Adrenal gland (tissue), 5 donors: Measurements from ENCODE around the gene RASD2.

Experiments used
- POLR2A ChIP-seq, 2 donors: fragments of 450-650 bp; IDR thresholded peaks; one replicate each; pipeline ENCODE4 v1.6.1; 2017; ENCODE audit warnings: antibody characterized with exemption in 2 of 2, mild to moderate bottlenecking in 2 of 2, moderate library complexity in 1 of 2
- TF ChIP-seq, protein P1 (sequence below), 6 experiments: fragments of 450-650 bp in 4 of 6; fragments of 200-600 bp in 2 of 6; sonication (generic) in 1 of 6; IDR thresholded peaks; 1 replicate in 5 of 6; 2 replicates in 1 of 6; pipeline versions ENCODE4 v1.5.1 to v1.8.0; 2016 to 2021; ENCODE audit warnings: antibody characterized with exemption in 6 of 6, mild to moderate bottlenecking in 2 of 6, moderate library complexity in 1 of 6
- donor health status: DM: no; HTN: no; CAD: no.

DNA sequence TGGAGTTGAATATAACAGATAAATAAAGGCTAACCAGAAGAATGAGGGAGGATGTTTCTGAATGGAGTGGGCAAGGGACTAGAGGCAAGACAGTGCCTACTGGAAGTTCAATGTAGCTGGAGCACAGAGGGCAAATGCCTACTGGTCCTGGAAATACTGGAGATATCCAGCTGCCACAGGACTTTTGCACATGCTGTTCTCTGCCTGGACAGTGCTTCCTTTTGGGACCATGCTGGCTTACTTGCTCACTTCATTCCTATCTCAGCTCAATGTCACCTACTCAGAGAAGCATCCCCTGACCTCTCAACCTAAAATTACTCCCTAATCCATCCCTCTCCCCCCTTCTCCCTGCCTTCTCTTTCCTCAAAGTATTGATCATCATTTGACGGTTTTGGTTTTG, 20.2 kb downstream of the RASD2 start:
- TF ChIP-seq, protein P1, sequence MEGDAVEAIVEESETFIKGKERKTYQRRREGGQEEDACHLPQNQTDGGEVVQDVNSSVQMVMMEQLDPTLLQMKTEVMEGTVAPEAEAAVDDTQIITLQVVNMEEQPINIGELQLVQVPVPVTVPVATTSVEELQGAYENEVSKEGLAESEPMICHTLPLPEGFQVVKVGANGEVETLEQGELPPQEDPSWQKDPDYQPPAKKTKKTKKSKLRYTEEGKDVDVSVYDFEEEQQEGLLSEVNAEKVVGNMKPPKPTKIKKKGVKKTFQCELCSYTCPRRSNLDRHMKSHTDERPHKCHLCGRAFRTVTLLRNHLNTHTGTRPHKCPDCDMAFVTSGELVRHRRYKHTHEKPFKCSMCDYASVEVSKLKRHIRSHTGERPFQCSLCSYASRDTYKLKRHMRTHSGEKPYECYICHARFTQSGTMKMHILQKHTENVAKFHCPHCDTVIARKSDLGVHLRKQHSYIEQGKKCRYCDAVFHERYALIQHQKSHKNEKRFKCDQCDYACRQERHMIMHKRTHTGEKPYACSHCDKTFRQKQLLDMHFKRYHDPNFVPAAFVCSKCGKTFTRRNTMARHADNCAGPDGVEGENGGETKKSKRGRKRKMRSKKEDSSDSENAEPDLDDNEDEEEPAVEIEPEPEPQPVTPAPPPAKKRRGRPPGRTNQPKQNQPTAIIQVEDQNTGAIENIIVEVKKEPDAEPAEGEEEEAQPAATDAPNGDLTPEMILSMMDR (IDR thresholded peaks at IDR 0.05): no peak
- no peak for TF ChIP-seq POLR2A (IDR thresholded peaks at IDR 0.05)
